Measurements from ENCODE around the gene SDK1.

Gene SDK1

GRCh38 chr7:4159154-4159501 lies 858.1 kb downstream of the SDK1 start:
- Histone ChIP-seq H3K4me3 (ENCODE audit: low read depth, low read length) (no peak overlapping the region), H3K36me3 (no peaks in the 10 kb centered on the region), H3K9me3 (ENCODE audit: severe bottlenecking) (no peaks in the 10 kb centered on the region), H3K27me3 (ENCODE audit: insufficient read depth, low read depth, severe bottlenecking) (no peaks in the 10 kb centered on the region), H3K27ac (no peak overlapping the region)
- TF ChIP-seq, protein P1, sequence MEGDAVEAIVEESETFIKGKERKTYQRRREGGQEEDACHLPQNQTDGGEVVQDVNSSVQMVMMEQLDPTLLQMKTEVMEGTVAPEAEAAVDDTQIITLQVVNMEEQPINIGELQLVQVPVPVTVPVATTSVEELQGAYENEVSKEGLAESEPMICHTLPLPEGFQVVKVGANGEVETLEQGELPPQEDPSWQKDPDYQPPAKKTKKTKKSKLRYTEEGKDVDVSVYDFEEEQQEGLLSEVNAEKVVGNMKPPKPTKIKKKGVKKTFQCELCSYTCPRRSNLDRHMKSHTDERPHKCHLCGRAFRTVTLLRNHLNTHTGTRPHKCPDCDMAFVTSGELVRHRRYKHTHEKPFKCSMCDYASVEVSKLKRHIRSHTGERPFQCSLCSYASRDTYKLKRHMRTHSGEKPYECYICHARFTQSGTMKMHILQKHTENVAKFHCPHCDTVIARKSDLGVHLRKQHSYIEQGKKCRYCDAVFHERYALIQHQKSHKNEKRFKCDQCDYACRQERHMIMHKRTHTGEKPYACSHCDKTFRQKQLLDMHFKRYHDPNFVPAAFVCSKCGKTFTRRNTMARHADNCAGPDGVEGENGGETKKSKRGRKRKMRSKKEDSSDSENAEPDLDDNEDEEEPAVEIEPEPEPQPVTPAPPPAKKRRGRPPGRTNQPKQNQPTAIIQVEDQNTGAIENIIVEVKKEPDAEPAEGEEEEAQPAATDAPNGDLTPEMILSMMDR (IDR thresholded peaks at IDR 0.05; ENCODE audit: low read depth, low read length) = no peak
- no peak for DNase-seq

- DNase-seq = no peak
Observed at GRCh38 chr7:4159761-4160554, 858.9 kb downstream of the SDK1 start.

DNA sequence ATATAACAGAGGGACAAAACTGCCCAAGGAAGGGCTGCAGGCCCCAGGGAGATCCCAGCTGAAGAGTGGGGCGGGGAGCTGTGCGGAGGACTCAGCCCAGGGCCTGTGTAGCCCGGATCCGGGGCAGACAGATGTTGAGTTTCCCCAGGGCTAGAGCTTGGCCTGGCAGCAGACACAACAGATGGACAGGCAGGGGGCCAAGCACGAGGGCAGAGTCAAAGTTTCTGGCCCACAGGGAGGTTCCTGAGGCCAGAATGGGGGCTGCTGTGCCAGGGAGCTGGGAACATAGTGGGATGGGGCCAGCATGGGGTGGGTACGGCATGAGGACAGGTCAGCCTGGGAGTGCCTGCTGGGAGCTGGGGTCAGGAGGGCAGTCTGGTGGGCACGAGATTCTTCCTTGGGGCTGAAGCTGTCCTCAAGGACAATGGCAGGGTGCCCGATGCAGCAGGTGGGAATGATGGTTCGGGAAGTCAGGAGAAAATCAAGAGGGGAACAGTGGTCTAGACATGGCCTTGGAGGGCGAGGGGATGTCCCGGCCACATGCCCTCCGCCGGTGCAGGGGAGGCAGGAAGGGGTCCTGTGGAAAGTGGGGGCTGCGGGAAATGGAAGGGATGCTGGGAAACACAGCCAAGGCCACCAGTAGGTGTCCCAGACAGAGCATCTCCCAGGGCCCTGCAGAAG lies 862.0 kb downstream of the SDK1 start:
- no peaks in the 10 kb centered on the region for H3K36me3 ChIP-seq
- TF ChIP-seq, protein P1 (IDR thresholded peaks at IDR 0.05; ENCODE audit: low read depth, low read length) = no peak
- H3K9me3 ChIP-seq (ENCODE audit: severe bottlenecking) = no peaks in the 10 kb centered on the region
- no peak for DNase-seq
- no peaks in the 10 kb centered on the region for H3K27me3 ChIP-seq (ENCODE audit: insufficient read depth, low read depth, severe bottlenecking)
- no peak overlapping the region for H3K27ac ChIP-seq
- no peak overlapping the region for H3K4me3 ChIP-seq (ENCODE audit: low read depth, low read length)

More at GRCh38 chr7:4159761-4160554, 858.9 kb downstream of the SDK1 start:
- Histone ChIP-seq H3K27me3 (ENCODE audit: insufficient read depth, low read depth, severe bottlenecking) (no peaks in the 10 kb centered on the region), H3K4me3 (ENCODE audit: low read depth, low read length) (no peak overlapping the region), H3K9me3 (ENCODE audit: severe bottlenecking) (no peaks in the 10 kb centered on the region), H3K27ac (no peak overlapping the region), H3K36me3 (no peaks in the 10 kb centered on the region)
- TF ChIP-seq, protein P1 (IDR thresholded peaks at IDR 0.05; ENCODE audit: low read depth, low read length) = no peak

GRCh38 chr7:4163565-4164203 lies 862.6 kb downstream of the SDK1 start:
- Histone ChIP-seq H3K27ac (no peak overlapping the region), H3K36me3 (no peaks in the 10 kb centered on the region), H3K4me3 (ENCODE audit: low read depth, low read length) (no peak overlapping the region), H3K27me3 (ENCODE audit: insufficient read depth, low read depth, severe bottlenecking) (no peaks in the 10 kb centered on the region), H3K9me3 (ENCODE audit: severe bottlenecking) (no peaks in the 10 kb centered on the region)
- TF ChIP-seq, protein P1 (IDR thresholded peaks at IDR 0.05; ENCODE audit: low read depth, low read length) = no peak
- DNase-seq = no peak

DNA sequence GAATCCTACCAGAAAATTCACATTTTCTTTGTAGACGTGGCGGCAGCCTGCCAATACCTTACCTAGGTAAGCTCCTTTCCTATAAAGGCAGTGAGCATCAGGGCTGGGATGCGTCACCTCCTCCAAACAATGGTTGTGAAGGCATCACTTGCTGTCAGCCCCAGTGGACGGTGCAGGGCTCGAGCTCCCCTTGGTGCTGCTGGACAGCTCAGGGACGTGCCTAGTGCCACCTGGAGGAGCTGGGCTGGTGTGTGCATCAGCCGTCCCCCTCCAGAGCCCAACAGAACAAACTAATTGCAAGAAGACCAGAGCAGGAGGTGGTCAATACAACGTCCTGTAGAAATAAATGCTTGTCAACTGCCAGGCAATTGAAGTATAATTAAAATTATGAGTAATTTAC lies 863.5 kb downstream of the SDK1 start:
- no peak for DNase-seq
- Histone ChIP-seq H3K27me3 (ENCODE audit: insufficient read depth, low read depth, severe bottlenecking) (no peaks in the 10 kb centered on the region), H3K36me3 (no peaks in the 10 kb centered on the region), H3K4me3 (ENCODE audit: low read depth, low read length) (no peak overlapping the region), H3K27ac (no peak overlapping the region), H3K9me3 (ENCODE audit: severe bottlenecking) (no peaks in the 10 kb centered on the region)
- TF ChIP-seq, protein P1 (IDR thresholded peaks at IDR 0.05; ENCODE audit: low read depth, low read length) = no peak
